NCI-H748 (cell line): ENCODE results near the gene CCDC117.

ENCODE experiments used
- DNase-seq: peaks from one replicate; lab custom pipeline; 2025; ENCODE audit not compliant: unreplicated experiment; lab: John Stamatoyannopoulos, UW

Gene CCDC117

DNA sequence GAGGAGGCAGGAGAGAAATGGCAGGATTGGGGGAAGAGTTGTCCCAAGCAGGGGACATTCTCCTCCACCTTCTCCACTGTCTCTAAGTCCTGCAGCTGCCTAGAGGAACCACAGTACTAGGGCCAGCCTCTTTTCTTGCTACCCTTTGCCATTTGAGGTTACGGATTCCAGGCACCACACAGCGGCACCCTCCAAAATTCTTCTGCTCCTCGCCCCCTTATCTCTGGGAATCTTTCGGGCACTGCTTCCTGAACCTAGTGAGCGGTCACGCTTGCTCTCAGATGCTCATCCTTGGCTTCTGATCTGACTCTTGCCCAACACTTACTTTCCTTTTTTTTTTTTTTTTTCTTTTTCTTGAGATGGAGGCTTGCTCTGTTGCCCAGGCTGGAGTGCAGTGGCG lies 54.4 kb downstream of the CCDC117 start:
- no peak for DNase-seq

DNA sequence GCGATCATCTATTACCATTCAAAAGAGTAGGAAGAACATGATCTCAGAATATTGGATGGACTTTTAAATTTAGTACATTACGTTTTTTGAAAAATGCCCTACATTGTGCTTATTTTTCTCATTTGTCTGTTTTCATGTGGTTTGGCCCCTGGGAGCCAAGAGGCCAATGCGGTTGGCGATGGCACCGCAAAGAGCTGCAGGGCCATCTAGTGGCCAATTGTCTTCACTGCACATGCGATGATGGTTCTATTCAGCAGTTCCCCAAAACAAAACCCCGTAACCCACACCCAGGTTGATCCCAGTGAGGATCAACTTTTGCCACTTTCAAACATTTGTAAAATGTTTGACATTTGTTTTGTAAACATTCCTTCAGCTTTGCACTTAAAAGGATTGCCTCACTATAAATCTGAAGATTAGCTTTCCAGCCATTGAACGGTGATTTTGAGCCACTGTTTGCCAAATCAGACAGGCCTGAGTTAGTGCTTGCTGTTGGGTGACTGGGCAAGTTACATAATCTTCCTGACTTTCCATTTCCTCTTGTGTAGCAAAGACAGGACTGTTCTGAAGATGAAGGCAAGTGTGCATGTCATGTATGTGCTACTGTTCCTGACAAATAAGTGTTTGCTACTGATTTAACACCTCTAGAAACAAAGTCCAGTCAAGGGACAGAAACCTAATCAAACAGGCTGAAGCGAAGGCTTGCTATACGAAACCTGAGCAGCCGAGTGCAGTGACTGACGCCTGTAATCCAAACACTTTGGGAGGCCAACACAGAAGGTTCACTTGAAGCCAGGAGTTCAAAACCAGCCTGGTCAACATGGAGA lies 57.1 kb downstream of the CCDC117 start:
- peak; percentile 59 for DNase-seq

DNA sequence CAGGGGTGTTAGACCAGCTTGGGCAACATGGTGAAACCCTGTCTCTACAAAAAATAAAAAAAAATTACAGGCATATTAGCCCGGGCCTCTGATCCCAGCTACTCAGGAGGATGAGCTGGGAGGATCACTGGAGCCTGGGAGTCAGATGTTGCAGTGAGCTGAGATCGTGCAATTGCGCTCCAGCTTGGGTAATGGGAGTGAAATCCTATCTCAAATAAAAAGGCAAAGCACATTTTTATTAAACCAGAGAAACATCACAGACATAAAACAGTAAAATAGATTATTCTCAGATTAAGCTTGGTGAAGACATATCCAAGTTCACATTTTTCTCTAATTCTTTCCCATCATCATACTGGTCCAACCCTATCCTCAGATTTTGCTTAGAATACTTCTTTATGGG lies 57.9 kb downstream of the CCDC117 start:
- no peak for DNase-seq

DNA sequence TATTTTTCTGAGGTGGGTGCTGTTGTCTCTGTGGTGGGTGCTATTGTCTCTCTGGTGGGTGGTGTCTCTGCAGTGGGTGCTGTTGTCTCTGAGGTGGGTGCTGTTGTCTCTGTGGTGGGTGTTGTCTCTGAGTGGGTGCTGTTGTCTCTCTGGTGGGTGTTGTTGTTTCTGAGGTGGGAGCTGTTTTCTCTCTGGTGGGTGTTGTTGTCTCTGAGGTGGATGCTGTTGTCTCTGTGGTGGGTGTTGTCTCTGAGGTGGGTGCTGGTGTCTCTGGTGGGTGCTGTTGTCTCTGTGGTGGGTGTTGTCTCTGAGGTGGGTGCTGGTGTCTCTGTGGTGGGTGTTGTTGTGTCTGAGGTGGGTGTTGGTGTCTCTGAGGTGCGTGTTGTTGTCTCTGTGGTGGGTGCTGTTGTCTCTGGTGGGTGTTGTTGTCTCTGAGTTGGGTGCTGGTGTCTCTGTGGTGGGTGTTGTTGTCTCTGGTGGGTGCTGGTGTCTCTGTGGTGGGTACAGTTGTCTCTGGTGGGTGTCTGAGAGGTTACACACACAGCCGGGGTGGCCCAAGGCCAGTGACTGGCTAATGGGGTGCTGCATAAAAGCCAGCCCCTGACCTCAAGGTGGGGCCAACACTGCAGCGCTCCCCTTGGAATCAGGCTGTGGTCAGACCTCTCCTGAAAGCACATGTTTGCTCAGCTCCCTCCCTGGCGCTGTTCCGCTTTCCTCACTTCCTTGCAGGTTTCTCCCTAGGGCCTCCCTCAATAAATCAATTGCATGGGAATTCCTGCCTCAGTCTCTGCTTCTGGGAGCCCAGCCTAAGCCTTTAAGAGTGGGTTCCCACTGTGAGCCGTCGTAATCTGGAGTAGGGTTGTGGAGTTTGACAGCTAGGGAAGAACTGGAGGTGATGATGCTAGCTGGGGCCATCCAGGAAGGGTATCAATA lies 58.9 kb downstream of the CCDC117 start:
- DNase-seq = no peak

DNA sequence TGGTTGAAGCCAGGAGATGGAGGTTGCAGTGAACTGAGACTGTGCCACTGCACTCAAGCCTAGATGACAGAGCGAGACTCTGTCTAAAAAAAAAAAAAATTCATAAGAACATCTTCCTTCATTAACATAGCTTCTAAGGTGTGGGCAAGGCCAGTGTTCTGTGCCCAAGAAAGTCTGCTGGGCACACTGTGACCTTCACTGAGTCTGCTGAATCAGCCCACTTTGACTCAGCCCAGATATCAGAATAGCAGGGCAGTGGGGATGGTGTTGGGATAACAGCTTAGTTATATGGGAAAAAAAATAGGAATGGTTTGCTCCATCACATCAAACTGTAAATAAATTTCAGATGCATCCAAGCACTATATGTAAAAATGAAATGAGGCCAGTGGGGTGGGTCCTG lies 60.2 kb downstream of the CCDC117 start:
- no peak for DNase-seq

DNA sequence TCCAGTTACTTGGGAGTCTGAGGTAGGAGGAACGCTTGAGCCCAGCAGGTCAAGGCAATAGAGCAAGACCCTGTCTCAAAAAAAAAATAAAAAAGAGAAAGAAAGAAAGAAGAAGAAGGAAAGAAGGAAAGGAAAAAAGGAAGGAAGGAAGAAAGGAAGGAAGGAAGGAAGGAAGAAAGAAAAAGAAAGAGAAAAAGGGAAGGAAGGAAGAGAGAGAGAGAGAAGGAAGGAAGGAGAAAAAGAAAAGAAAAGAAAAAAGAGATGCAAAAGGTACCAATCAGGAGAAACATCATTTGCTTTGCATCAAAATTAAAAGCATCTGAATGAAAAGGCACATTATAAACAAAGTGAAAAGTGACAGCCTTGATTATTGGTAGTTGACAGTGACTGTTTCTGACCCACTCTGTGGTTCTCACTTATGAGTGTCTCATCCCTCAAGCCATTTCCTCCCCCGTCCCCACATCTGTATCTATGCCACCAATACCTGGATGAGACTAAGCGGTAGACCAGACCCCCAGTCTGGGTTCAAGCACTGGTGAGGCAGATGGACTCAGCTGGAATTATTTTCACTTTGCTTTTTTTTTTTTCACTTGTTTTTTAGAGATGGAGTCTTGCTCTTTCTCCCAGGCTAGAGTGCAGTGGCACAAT lies 60.9 kb downstream of the CCDC117 start:
- DNase-seq = no peak

DNA sequence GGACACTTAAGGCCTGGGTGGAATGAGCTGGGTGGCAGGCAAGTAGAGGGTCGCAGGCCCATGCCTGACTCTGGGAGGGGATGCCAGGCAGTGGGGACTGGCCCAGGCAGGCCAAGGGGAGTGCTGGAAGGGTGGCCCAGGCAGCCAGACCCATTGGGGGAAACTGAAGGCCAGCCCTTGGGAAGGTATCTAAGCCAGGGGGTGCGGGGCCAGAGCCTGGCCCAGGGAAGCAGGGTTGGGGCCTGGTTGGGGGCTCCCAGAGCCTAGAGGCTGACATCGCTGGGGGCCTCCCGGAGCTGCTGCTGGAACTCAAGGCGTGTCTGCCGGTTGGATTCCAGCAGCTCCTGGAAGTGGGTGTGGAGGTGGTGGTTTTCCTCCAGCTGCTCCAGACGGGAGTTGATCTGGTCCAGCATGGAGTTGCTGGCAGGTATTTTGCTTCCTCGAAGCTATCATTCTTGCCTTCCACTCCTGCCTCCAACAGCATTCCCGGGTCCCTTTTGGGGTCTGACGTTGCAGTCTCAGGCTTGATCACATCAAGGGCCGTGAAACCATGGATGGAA lies 63.2 kb downstream of the CCDC117 start:
- no peak for DNase-seq

DNA sequence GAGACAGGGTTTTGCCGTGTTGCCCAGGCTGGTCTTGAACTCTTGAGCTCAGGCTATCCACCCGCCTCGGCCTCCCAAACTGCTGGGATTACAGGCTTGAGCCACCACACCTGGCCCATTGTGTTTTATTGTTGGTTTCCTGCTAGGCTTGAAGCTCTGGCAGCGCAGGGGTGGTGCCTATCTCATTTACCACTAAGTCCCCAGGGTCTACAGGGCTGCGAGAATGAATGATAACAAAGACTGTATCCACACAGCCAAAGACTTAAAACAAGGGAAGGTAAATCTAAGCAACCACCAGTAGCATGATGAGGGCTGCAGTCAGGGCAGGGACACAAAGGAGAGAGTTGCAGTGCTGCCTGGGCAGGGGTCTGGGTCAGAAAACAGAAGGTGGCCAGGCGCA lies 65.1 kb downstream of the CCDC117 start:
- no peak for DNase-seq
